Endodermal cell (in vitro differentiated cells): Measurements from ENCODE around the gene EPAS1. TPM values are rescaled to one million over a fixed set of nuclear protein-coding genes. Genes with fewer than 3 reads are reported as not detected.

Experiments used
- DNase-seq: peaks from one replicate; pipeline ENCODE4 v3.0.0-alpha.2; 2017
- H3K27ac ChIP-seq: 2 replicates; pipeline ENCODE4 v1.5.1; 2013; ENCODE audit warnings: mild to moderate bottlenecking, low read depth, low read length, moderate library complexity
- H3K27me3 ChIP-seq: 2 replicates; pipeline ENCODE4 v1.6.1; 2013; ENCODE audit warnings: mild to moderate bottlenecking, low read length, moderate library complexity; ENCODE audit not compliant: insufficient read depth, control insufficient read depth, poor library complexity, severe bottlenecking
- H3K36me3 ChIP-seq: 2 replicates; pipeline ENCODE4 v1.7.0; 2013; ENCODE audit warnings: mild to moderate bottlenecking, low read length, moderate library complexity; ENCODE audit not compliant: control insufficient read depth, insufficient read depth
- H3K4me1 ChIP-seq: one replicate; pipeline ENCODE4 v1.7.0; 2013; ENCODE audit warnings: low read length; ENCODE audit not compliant: control insufficient read depth, insufficient read depth
- H3K4me3 ChIP-seq: 2 replicates; pipeline ENCODE4 v1.5.1; 2013; ENCODE audit warnings: mild to moderate bottlenecking, low read length, moderate library complexity
- H3K9ac ChIP-seq: 2 replicates; pipeline ENCODE4 v1.6.1; 2013; ENCODE audit warnings: mild to moderate bottlenecking, low read length, moderate library complexity; ENCODE audit not compliant: poor library complexity, severe bottlenecking; ENCODE audit errors: extremely low read depth
- H3K9me3 ChIP-seq: 2 replicates; pipeline ENCODE4 v1.6.1; 2013; ENCODE audit warnings: mild to moderate bottlenecking, low read length, moderate library complexity; ENCODE audit not compliant: control insufficient read depth
- H3K27ac Mint-ChIP-seq: 2 replicates; pipeline ENCODE4 v1.8.0; 2020; ENCODE audit warnings: mixed read lengths
- H3K27me3 Mint-ChIP-seq: 2 replicates; pipeline ENCODE4 v1.8.0; 2021; ENCODE audit warnings: mild to moderate bottlenecking, mixed read lengths; ENCODE audit not compliant: insufficient read depth
- H3K36me3 Mint-ChIP-seq: 2 replicates; pipeline ENCODE4 v1.8.0; 2020; ENCODE audit warnings: low read depth, mixed read lengths
- H3K4me1 Mint-ChIP-seq: 2 replicates; pipeline ENCODE4 v1.8.0; 2020; ENCODE audit warnings: mixed read lengths
- H3K4me3 Mint-ChIP-seq: 2 replicates; pipeline ENCODE4 v1.8.0; 2020; ENCODE audit warnings: mild to moderate bottlenecking, moderate library complexity, mixed read lengths
- H3K9me3 Mint-ChIP-seq: 2 replicates; pipeline ENCODE4 v1.8.0; 2020; ENCODE audit warnings: mild to moderate bottlenecking, mixed read lengths
- CTCF ChIP-seq: fragments of 200-600 bp; sonication (generic); conservative IDR thresholded peaks from 2 replicates; pipeline ENCODE4 v1.5.0; 2021; ENCODE audit warnings: antibody characterized with exemption, mild to moderate bottlenecking
- WGBS, 2 experiments: methylation state at CpG; one replicate each; pipeline versions ENCODE4 v1.1.5 to v1.1.7; 2013; ENCODE audit warnings: missing lambda C conversion rate in 2 of 2, mixed read lengths in 1 of 2; ENCODE audit not compliant: insufficient coverage in 1 of 2, insufficient read length in 1 of 2; 5-methylcytosine and 5-hydroxymethylcytosine counted together
- total RNA-seq, 2 donors: library from RNA; stranded (reverse); fragmentation: NEBNext Ultra II Directional in 1 of 2; extraction: Animal tissue kit (Norgen Biotek cat#: 25700) in 1 of 2; gene quantifications; 2 replicates in 1 of 2; 3 replicates in 1 of 2; pipeline ENCODE4 v1.2.1, GENCODE V29; 2021

The EPAS1 gene
- total RNA-seq, 2 donors from 2014 or later = 1.2 to 1.9 TPM

DNA sequence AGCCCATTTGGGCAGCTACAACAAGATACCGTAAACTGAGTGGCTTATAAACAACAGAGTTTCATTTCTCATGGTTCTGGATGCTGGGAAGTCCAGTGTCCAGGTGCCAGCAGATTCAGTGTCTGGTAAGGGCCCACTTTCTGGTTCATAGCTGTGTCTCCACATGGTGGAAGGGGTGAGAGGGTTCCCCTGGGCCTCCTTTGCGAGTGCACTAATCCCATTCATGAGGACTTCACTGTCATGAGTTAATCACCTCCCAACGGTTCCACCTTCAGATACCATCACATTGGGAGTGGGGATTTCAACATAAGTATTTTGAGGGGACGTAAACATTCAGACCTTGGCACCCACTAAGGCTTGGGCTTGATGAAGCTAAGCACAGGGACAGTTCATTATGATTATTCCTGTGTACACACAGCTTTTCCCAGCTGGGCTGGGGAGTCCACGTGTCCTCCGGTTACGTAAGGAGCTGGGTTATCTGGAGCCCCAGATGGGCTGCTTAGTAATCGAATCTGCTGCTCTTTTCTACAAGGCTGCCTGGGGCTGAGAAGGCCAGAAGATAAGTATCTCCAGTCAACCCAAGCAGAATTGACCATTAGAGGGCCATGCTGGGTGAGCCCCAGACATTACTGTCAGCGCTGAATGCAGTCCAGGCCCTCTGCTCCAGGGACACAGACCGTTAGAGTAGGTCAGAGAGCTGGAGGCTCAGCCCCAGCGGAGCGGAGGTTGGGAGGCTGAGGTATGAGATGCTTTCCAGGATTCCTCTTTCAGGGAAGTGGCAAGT, 42.7 kb downstream of the EPAS1 start:
- Mint-ChIP-seq H3K4me3 (no peak overlapping the region), H3K27ac (no peak overlapping the region), H3K36me3 (no peaks in the 10 kb centered on the region), H3K9me3 (no peaks in the 10 kb centered on the region), H3K27me3 (peaks cover 23% of the 10 kb centered on the region), H3K4me1 (peaks cover 32% of the 10 kb centered on the region)
- 94% methylated on average over 6 to 12 of the region's 12 CpGs for WGBS, 2 experiments
- peaks cover 13% of the 10 kb centered on the region for H3K27me3 ChIP-seq
- no peak overlapping the region for H3K4me3 ChIP-seq
- H3K9ac ChIP-seq = no peak overlapping the region
- no peak overlapping the region for H3K27ac ChIP-seq
- H3K4me1 ChIP-seq = peaks cover 9% of the 10 kb centered on the region
- TF ChIP-seq CTCF = no peak
- no peak for DNase-seq
- no peaks in the 10 kb centered on the region for H3K36me3 ChIP-seq
- no peaks in the 10 kb centered on the region for H3K9me3 ChIP-seq

- Histone ChIP-seq H3K4me3 (no peak overlapping the region), H3K9ac (no peak overlapping the region), H3K4me1 (peaks cover 5% of the 10 kb centered on the region), H3K27me3 (peaks cover 10% of the 10 kb centered on the region), H3K27ac (no peak overlapping the region), H3K36me3 (no peaks in the 10 kb centered on the region), H3K9me3 (no peaks in the 10 kb centered on the region)
- no peak for TF ChIP-seq CTCF
- Mint-ChIP-seq H3K36me3 (no peaks in the 10 kb centered on the region), H3K4me1 (peaks cover 23% of the 10 kb centered on the region), H3K27me3 (peaks cover 16% of the 10 kb centered on the region), H3K9me3 (no peaks in the 10 kb centered on the region), H3K27ac (no peak overlapping the region), H3K4me3 (no peak overlapping the region)
- peak; percentile 11 for DNase-seq
- WGBS, 2 experiments = 95 to 96% methylated on average over 3 to 4 of the region's 4 CpGs
Observed at GRCh38 chr2:46340740-46341420, 43.7 kb downstream of the EPAS1 start.

DNA sequence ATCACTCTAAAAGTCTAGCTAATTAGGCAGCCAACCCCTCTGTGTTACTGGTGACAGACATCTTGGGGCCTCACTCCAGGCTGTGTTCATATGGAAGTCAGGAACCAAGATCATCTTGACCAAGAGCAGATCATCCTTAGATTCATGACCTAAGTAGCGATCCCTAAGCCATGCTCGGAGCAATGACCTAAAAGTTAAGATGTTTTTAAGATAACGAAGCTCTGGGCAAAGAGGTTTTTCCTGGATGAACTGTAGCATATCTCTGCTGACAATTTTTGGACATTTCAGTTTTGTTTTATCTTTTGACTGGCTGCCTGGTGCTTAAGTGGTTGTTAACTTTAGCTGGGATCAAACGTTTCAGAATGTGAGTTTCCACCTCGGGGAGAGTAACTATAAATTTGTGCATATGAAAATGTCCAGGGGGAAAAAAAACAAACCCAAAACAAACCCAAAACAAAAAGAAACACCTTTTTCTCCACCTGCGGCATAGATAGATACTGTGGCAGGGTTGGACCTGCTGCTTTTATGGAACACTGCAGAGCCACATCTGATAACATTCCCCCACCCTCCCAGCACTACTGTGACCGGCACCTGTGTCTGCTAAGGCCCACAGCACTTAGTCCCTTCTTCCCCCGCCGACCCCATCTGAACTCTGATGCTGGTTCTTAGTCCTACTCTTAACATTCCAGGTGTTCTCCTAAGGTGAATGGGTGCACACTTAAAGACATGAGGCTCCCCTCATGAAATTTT, 45.5 kb downstream of the EPAS1 start:
- Mint-ChIP-seq H3K4me1 (peaks cover 14% of the 10 kb centered on the region), H3K36me3 (no peaks in the 10 kb centered on the region)

More for the DNA sequence above, 45.5 kb downstream of the EPAS1 start:
- 89 to 91% methylated on average over 7 to 9 of the region's 9 CpGs for WGBS, 2 experiments
- DNase-seq = peak; percentile 15
- H3K9ac ChIP-seq = no peak overlapping the region
- no peak overlapping the region for H3K27ac ChIP-seq
- no peaks in the 10 kb centered on the region for H3K9me3 ChIP-seq
- no peak for TF ChIP-seq CTCF
- H3K36me3 ChIP-seq = no peaks in the 10 kb centered on the region
- H3K4me3 ChIP-seq = no peak overlapping the region
- Mint-ChIP-seq H3K4me3 (no peak overlapping the region), H3K27ac (no peak overlapping the region), H3K9me3 (no peaks in the 10 kb centered on the region), H3K27me3 (peaks cover 5% of the 10 kb centered on the region)
- H3K27me3 ChIP-seq = no peaks in the 10 kb centered on the region
- no peaks in the 10 kb centered on the region for H3K4me1 ChIP-seq
